ELR (cell line): ENCODE measurements around the gene TSPAN3.
A peak's percentile ranks its signal among the peaks of the same experiment; 100 is the strongest.

Experiments
- DNase-seq: peaks from one replicate; pipeline ENCODE4 v3.0.0-alpha.2; 2015; ENCODE audit warnings: low read depth

Gene TSPAN3

GRCh38 chr15:77084436-77084835 is 13.5 kb upstream of the TSPAN3 start:
- DNase-seq = no peak

GRCh38 chr15:77083381-77084160 is 12.7 kb upstream of the TSPAN3 start:
- DNase-seq = no peak

DNA sequence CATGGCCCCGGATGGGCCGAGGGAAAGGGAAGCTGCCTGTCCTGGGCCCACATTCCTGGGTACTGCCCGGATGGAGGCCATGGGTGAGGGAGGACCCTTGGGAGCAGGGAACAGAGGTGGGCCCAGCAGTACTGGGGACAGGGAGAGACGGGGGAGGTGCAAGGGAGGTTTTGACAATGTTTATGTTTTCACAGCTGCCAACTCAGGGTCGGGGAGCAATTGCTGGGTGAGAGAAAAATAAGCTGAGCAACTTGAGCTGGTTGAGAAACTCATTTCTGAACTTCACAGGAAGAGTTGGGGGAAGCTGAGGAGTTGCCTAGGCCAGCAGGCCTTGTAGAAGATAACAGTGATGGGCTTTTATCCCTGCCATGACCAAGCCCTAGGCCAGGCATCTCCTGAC is 11.1 kb upstream of the TSPAN3 start:
- no peak for DNase-seq

DNA sequence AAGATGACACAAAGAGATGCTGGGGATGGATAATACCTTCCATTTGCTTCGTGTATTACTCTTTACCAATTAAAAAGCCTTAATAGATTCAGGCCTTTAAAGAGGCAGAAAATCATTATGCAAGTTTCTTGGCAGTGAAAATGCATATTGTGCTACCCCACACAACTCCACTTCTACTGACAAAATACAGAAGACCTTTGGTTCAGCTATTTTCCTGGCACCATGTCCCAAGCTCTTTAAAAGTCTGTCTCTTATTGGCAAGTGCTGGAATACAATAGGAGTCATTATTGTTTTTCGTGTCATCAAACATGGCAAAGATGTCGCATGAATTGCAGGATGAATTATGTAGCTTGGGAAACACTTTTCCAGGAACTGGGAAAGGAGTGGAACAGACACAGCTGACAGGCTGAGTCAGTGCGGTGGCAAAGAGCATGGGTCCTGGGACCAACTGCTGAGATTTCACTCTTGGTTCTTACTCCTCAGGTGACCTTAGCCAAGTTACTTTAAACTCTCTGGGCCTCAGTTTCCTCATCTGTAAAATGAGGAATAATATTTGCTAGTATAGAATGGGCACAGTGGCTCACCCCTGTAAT is 5.5 kb upstream of the TSPAN3 start:
- no peak for DNase-seq

GRCh38 chr15:77075528-77075927 is 4.6 kb upstream of the TSPAN3 start:
- DNase-seq = peak; percentile 25

DNA sequence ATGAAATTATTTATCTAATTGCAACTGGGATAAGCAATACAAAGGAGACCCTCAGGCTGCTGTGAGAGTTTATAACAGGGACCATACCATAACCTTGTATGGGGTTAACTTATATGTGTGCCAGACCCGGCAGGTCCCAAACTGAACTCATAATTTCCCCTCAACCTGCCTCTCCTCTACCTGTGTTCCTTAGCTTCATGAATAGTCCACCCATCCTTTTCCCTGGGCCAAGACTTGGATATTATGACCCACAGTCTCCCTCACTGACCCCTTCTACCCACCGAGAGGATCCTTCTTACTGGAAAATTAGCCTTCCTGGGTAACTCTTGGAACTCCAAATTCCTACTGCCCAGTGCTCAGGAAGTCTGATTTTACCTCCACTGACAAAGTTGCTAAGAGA is 3.4 kb upstream of the TSPAN3 start:
- no peak for DNase-seq

- DNase-seq = no peak
Observed at GRCh38 chr15:77071305-77072223, 655 bp upstream of the TSPAN3 start.

- no peak for DNase-seq
Observed at GRCh38 chr15:77070180-77070494, 772 bp downstream of the TSPAN3 start.

DNA sequence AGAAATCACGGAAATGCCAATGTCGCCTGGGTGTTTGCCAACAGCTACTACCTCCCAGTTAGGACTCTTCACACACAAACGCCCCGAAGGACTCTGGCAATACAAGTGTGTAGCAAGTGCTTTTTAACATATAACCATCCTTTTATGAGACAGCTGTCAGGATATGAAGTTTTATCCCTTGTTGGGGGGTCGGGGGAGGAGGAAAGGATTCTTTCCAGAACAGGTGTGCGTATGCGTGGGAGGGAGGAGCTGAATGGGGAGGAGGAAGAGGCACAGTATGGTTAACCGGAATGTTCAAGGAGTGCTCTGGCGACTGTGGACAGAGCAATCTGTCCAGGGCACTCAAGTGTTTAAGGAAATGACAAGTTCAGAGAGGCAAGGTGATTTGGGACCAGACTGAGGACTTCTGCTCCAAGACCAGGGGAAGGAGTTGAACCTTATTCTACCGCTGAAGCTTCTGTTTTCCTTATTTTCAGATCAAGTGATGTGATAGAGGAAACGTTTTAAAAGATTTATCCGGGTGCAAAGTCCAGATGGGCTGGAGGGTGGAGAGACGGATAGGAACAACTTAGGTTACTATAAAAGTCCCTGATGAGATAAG is 1.3 kb downstream of the TSPAN3 start:
- DNase-seq = no peak

DNA sequence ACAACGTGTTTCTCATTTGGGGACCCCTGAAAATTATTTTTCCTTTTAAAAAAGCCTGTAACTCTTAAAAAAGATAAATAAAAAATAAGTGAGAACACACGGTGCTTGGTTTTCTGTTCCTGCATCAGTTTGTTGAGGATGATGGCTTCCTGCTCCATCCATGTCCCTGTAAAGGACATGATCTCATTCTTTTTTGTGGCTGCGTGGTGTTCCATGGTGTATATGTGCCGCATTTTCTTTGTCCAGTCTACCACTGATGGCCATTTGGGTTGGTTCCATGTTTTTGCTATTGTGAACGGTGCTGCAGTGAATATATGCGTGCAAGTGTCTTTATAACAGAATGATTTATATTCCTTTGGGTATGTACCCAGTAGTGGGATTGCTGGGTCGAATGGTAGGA is 2.3 kb downstream of the TSPAN3 start:
- DNase-seq = no peak

DNA sequence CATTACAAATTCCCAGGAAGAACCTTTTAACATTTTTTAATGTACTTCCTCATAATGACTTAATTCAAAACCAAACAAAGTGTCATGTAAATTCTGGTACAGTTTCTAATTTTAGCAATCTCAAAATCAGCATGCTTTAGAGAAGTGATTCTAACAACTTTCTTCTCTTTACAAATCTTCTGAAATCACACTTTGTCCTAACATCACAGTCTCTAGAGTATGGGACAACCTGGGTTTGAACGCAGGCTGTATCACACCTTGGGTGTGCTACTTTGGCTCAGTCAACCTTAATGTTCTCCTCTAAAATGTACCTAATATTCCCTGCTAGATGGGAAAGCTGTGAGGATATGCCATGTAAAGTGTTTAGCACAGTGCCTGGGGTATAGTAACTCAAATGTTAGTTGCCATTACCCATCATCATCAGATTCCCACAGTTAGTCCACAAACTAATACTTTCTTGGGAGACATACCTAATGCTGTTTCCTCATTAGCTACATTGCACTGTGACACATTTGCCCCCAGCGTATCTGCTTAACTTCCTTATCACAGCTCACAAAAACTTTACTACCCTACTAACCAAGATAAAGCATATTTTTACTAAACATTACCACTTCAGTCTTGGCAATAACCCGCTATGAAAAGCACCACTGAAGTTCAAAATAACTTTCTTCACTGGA is 3.1 kb downstream of the TSPAN3 start:
- DNase-seq = no peak

GRCh38 chr15:77066971-77067690 is 3.8 kb downstream of the TSPAN3 start:
- DNase-seq = peak; percentile 23

DNA sequence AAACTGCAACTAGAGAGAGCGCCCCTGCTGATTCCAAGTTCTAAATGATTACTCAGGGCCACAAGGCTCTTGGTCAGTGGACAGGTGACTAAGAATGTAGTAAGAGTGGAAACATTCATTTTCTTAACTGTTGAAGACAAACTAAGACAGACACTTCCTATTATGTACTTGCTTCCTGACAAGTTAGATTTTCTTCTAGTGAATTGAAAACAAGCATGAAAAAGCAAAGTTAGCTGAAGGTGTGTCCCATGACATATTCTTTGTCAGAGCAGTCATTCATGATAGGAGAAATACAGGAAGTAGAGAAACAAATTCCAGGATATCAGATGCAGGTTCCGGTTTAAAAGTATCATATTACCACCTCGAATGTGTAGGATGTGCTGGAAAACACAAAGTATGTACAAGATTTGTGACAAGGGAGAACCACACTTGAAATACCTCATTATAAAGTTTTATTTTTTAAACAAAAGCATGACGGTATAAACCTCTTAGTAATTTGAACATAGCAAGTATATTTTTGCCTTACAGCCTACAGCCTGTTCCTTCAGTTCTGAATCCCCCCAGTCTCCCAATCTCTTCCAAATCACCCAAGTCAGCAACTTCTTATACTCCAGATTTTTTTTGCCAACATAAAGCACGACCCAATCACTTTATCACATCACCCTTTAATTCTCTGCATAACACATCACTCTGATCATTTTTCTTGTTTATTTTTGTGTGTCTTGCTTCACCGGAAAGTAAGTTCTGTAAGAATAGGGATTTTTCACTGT is 6.2 kb downstream of the TSPAN3 start:
- peak; percentile 83 for DNase-seq

- DNase-seq = no peak
Observed at GRCh38 chr15:77064063-77064462, 6.8 kb downstream of the TSPAN3 start.

- DNase-seq = no peak
Observed at GRCh38 chr15:77063249-77063648, 7.7 kb downstream of the TSPAN3 start.

GRCh38 chr15:77060546-77060945 is 10.4 kb downstream of the TSPAN3 start:
- no peak for DNase-seq

- no peak for DNase-seq
Observed at GRCh38 chr15:77059786-77060361, 11.0 kb downstream of the TSPAN3 start.

DNA sequence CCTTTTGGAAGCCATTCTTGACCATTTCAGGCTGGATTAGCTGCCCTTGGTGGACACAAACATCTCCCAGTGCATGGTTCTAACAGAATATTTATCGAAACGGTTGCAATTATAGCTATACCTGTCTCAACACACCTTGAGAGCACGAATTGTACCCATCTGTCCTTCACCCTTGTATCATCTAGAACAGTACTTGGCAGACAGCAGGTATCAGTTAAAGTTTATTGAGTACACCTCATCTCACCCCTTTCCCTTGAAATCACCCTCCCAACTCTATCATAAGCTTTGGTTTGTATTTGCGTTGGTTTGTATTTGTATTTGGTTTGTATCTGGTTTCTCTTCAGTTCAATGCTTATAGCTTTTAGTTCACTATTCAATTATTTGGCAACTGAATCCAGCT is 12.4 kb downstream of the TSPAN3 start:
- DNase-seq = no peak

DNA sequence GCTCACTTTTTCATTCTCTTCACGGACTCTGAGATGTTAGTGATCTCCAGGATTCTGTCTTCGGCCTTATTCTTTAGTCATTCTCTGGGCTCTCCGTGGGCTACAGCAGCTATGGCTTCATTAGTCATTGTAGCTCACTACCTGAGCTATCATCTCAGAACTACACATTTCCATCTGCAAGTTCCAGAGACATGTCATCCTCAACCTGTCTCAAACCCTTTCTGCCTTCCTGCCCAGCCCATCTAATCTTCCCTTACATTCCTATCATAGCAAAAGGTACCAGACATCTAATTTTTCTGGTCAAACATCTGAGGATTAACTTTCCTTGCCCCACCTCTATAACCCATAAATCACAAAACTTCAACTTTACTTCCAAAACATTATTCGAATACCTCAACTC is 13.2 kb downstream of the TSPAN3 start:
- peak; percentile 8 for DNase-seq

GRCh38 chr15:77057072-77057471 is 13.8 kb downstream of the TSPAN3 start:
- no peak for DNase-seq
